SH-SY5Y (cell line): ENCODE data around the gene CLIC5.

Experiments used
- GATA2 ChIP-seq: IDR thresholded peaks from 2 replicates; pipeline ENCODE4 v1.6.1; 2011; ENCODE audit warnings: mild to moderate bottlenecking, low read depth, low read length
- GATA3 ChIP-seq: IDR thresholded peaks from 2 replicates; pipeline ENCODE4 v1.6.1; 2011; ENCODE audit warnings: low read depth, mild to moderate bottlenecking, low read length, moderate library complexity

DNA sequence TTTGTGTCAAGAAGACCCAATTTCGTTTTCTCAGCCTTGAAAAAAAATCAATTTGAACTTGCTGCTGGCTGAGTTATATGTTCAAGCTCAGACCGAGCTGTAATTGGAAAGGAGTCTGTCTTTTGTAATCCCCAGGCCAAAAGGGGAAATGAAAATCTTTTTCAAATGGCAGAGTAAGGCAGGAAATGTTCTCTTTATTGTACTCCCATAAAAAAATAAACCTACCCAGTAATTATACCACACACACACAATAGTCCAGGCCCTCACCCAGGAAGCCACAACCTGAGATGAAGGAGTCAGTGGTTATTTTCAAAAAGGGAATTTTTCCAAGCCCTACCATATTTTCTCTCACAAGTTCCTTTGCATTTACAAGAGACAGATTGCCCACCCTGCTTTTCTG lies 45.3 kb downstream of the CLIC5 start:
- TF ChIP-seq GATA3 (no peak), GATA2 (no peak)
